Tibial nerve (tissue), 4 donors: ENCODE results near the gene PTK6.
"Not testable (repeated sequence)": the region's sequence is repeated elsewhere in the genome, so short reads cannot be mapped to it uniquely, and the experiment has no call there.

ENCODE experiments used
- EP300 ChIP-seq, 2 donors: sonication (generic); formaldehyde crosslinking; IDR thresholded peaks; one replicate each; pipeline ENCODE4 v1.6.1; 2017; ENCODE audit warnings: antibody characterized with exemption in 2 of 2, mild to moderate bottlenecking in 1 of 2
- POLR2A ChIP-seq, 2 donors: fragments of 450-650 bp; IDR thresholded peaks; one replicate each; pipeline ENCODE4 v1.6.1; 2017; ENCODE audit warnings: antibody characterized with exemption in 2 of 2, mild to moderate bottlenecking in 2 of 2, moderate library complexity in 2 of 2
- TF ChIP-seq, protein P1 (sequence below), 5 experiments: fragments of 200-600 bp in 3 of 5; fragments of 450-650 bp in 2 of 5; sonication (generic) in 3 of 5; IDR thresholded peaks; one replicate each; pipeline ENCODE4 v1.5.1; 2016 to 2019; ENCODE audit warnings: antibody characterized with exemption in 5 of 5, mild to moderate bottlenecking in 3 of 5, moderate library complexity in 2 of 5

DNA sequence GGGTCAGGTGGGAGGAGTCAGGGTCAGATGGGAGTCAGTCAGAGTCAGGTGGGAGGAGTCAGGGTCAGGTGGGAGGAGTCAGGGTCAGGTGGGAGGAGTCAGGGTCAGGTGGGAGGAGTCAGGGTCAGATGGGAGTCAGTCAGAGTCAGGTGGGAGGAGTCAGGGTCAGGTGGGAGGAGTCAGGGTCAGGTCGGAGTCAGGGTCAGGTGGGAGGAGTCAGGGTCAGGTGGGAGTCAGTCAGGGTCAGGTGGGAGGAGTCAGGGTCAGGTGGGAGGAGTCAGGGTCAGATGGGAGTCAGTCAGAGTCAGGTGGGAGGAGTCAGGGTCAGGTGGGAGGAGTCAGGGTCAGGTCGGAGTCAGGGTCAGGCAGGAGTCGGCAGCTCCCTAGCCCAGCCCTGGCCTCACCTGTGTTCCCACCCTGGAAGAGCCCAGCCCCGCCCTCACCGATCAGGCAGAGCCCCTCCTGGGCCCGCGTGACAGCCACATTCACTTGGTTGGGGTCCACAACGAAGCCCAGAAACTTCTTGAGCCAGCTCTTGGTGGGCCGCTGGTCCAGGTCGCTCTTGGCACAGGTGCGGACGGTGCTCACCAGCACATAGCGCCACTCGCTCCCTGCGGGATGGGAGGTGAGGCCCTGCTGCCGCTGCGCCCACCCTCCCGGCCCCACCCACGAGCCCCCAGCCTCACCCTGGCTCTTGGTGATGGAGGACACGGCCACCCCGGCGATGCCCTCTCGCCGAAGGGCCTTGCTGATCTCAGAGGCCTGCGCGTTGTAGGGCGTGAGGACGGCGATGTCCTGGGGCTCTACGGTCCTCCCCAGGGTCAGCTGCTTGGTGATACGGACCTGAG lies 22.5 kb upstream of the PTK6 start:
- TF ChIP-seq, protein P1, sequence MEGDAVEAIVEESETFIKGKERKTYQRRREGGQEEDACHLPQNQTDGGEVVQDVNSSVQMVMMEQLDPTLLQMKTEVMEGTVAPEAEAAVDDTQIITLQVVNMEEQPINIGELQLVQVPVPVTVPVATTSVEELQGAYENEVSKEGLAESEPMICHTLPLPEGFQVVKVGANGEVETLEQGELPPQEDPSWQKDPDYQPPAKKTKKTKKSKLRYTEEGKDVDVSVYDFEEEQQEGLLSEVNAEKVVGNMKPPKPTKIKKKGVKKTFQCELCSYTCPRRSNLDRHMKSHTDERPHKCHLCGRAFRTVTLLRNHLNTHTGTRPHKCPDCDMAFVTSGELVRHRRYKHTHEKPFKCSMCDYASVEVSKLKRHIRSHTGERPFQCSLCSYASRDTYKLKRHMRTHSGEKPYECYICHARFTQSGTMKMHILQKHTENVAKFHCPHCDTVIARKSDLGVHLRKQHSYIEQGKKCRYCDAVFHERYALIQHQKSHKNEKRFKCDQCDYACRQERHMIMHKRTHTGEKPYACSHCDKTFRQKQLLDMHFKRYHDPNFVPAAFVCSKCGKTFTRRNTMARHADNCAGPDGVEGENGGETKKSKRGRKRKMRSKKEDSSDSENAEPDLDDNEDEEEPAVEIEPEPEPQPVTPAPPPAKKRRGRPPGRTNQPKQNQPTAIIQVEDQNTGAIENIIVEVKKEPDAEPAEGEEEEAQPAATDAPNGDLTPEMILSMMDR (IDR thresholded peaks at IDR 0.05): not testable (repeated sequence)
- not testable (repeated sequence) for TF ChIP-seq POLR2A, EP300 (IDR thresholded peaks at IDR 0.05)
